B cell (primary cell): ENCODE results near the gene DOCK6. TPM values are rescaled to one million over a fixed set of nuclear protein-coding genes. Genes with fewer than 3 reads are reported as not detected.

Experiments
- ATAC-seq: fragments of 200-7000 bp; cut with Tn5 transposase; one replicate; pipeline ENCODE4 v1.10.0; 2021; ENCODE audit warnings: low read depth, mild to moderate bottlenecking, moderate number of reproducible peaks, moderate library complexity
- CTCF ChIA-PET: fragments of 350-600 bp; sonication (Branson Sonifier 250); formaldehyde crosslinking; loops from one replicate; lab custom pipeline; 2021; ENCODE audit warnings: antibody characterized with exemption, inconsistent platforms; lab: Charles Lee
- POLR2A ChIA-PET: fragments of 350-600 bp; sonication (Branson Sonifier 250); formaldehyde crosslinking; loops from one replicate; lab custom pipeline; 2021; ENCODE audit warnings: antibody characterized with exemption; lab: Charles Lee
- DNase-seq: peaks from one replicate; pipeline ENCODE4 v3.0.0; 2013
- H2AFZ ChIP-seq: 2 replicates; pipeline ENCODE4 v1.6.1; 2012; ENCODE audit warnings: mild to moderate bottlenecking, low read depth, low read length; ENCODE audit not compliant: insufficient read depth, poor library complexity, severe bottlenecking
- H3K27ac ChIP-seq, 2 donors: 1 replicate in 1 of 2; 2 replicates in 1 of 2; pipeline ENCODE4 v1.5.1; 2012 to 2013; ENCODE audit warnings: low read length in 2 of 2, mild to moderate bottlenecking in 2 of 2, moderate library complexity in 1 of 2
- H3K27me3 ChIP-seq, 4 experiments: fragments of 200-600 bp in 1 of 4; sonication (generic) in 1 of 4; replicated peaks in 1 of 4; 1 replicate in 2 of 4; 2 replicates in 2 of 4; pipeline versions ENCODE4 v1.6.1 to v1.7.0; 2013 to 2016; ENCODE audit warnings: low read length in 3 of 4, mild to moderate bottlenecking in 2 of 4, mixed read lengths in 1 of 4, moderate library complexity in 1 of 4; ENCODE audit not compliant: insufficient read depth in 4 of 4, control insufficient read depth in 3 of 4; ENCODE audit errors: control extremely low read depth in 1 of 4
- H3K36me3 ChIP-seq, 2 experiments: replicated peaks in 1 of 2; 1 replicate in 1 of 2; 2 replicates in 1 of 2; pipeline versions ENCODE4 v1.6.1 to v1.7.1; 2013; ENCODE audit warnings: low read length in 1 of 2; ENCODE audit not compliant: insufficient read depth in 2 of 2, control insufficient read depth in 1 of 2; ENCODE audit errors: control extremely low read depth in 1 of 2, extremely low read depth in 1 of 2
- H3K4me1 ChIP-seq, 2 donors: fragments of 200-600 bp in 1 of 2; sonication (generic) in 1 of 2; 1 replicate in 1 of 2; 2 replicates in 1 of 2; pipeline versions ENCODE4 v1.5.1 to v1.6.1; 2013 to 2017; ENCODE audit warnings: low read length in 2 of 2; ENCODE audit not compliant: control insufficient read depth in 2 of 2, insufficient read depth in 2 of 2
- H3K4me2 ChIP-seq: replicated peaks from 2 replicates; pipeline ENCODE3; 2012; ENCODE audit warnings: mild to moderate bottlenecking, low read depth, low read length; ENCODE audit not compliant: poor library complexity, severe bottlenecking
- H3K4me3 ChIP-seq, 5 experiments: fragments of 200-600 bp in 1 of 5; sonication (generic) in 1 of 5; 1 replicate in 3 of 5; 2 replicates in 2 of 5; pipeline versions ENCODE4 v1.5.1 to v1.7.0; 2011 to 2016; ENCODE audit warnings: low read length in 4 of 5, mild to moderate bottlenecking in 4 of 5, low read depth in 2 of 5, control low read depth in 1 of 5, moderate library complexity in 1 of 5; ENCODE audit not compliant: insufficient read depth in 1 of 5; ENCODE audit errors: control extremely low read depth in 1 of 5, extremely low read depth in 1 of 5
- H3K79me2 ChIP-seq: fragments of 200-600 bp; sonication (generic); one replicate; pipeline ENCODE4 v1.6.0; 2016; ENCODE audit warnings: low read length; ENCODE audit not compliant: control insufficient read depth, insufficient read depth
- H3K9ac ChIP-seq: fragments of 200-600 bp; sonication (generic); 2 replicates; pipeline ENCODE4 v1.6.1; 2017; ENCODE audit warnings: mild to moderate bottlenecking, low read length, moderate library complexity
- H3K9me3 ChIP-seq, 3 donors: one replicate each; pipeline versions ENCODE4 v1.6.1 to v1.7.1; 2013; ENCODE audit warnings: low read length in 2 of 3; ENCODE audit not compliant: control insufficient read depth in 2 of 3, insufficient read depth in 1 of 3; ENCODE audit errors: control extremely low read depth in 1 of 3
- H4K20me1 ChIP-seq: 2 replicates; pipeline ENCODE4 v1.6.0; 2012; ENCODE audit warnings: mild to moderate bottlenecking, low read length; ENCODE audit not compliant: insufficient read depth, control insufficient read depth, poor library complexity, severe bottlenecking
- H3K27ac Mint-ChIP-seq: one replicate; pipeline ENCODE4 v1.8.0; 2021; ENCODE audit warnings: mixed read lengths
- H3K27me3 Mint-ChIP-seq: one replicate; pipeline ENCODE4 v1.8.0; 2021; ENCODE audit warnings: mixed read lengths
- H3K4me1 Mint-ChIP-seq: one replicate; pipeline ENCODE4 v1.8.0; 2021; ENCODE audit warnings: mixed read lengths
- H3K4me3 Mint-ChIP-seq: one replicate; pipeline ENCODE4 v1.8.0; 2021; ENCODE audit warnings: mixed read lengths
- H3K9me3 Mint-ChIP-seq: one replicate; pipeline ENCODE4 v1.8.0; 2022; ENCODE audit warnings: mixed read lengths; ENCODE audit not compliant: insufficient read depth
- CTCF ChIP-seq: fragments of 200-600 bp; IDR thresholded peaks from one replicate; pipeline ENCODE4 v1.8.0; 2022; ENCODE audit warnings: antibody characterized with exemption, mild to moderate bottlenecking
- EZH2 ChIP-seq: IDR thresholded peaks from 2 replicates; pipeline ENCODE4 v1.6.1; 2012; ENCODE audit warnings: borderline replicate concordance, low read depth, mild to moderate bottlenecking, moderate library complexity, low read length; ENCODE audit not compliant: insufficient read depth, poor library complexity, severe bottlenecking
- WGBS: methylation state at CpG from one replicate; pipeline ENCODE4 v1.1.5; 2013; ENCODE audit warnings: missing lambda C conversion rate; ENCODE audit not compliant: insufficient coverage; 5-methylcytosine and 5-hydroxymethylcytosine counted together
- intact Hi-C: fragments of 100-400 bp; cut with micrococcal nuclease; formaldehyde crosslinking; loops from one replicate; pipeline ENCODE4 v1.10.0; 2022
- polyA plus RNA-seq: library from polyadenylated mRNA; depleted of rRNA; stranded (reverse); fragments of >200 nt; gene quantifications from 2 replicates; pipeline ENCODE4 v1.2.3, GENCODE V29; 2012
- total RNA-seq, 2 donors: library from RNA; stranded (reverse); fragments of 120-200 nt in 1 of 2; gene quantifications; 1 replicate in 1 of 2; 2 replicates in 1 of 2; pipeline versions ENCODE4 v1.2.3 to v1.2.4, GENCODE V29; 2013 to 2022

The DOCK6 gene
- total and polyA plus RNA-seq, 2 donors (not counting 1 experiment from before 2014, with no cell fraction given), result 5.3 to 11.9 TPM

GRCh38 chr19:11299946-11300810 is 37.9 kb upstream of the DOCK6 start:
- intact Hi-C loops, result no loop called here
- Histone ChIP-seq H3K9ac (no peak overlapping the region), H3K79me2 (no peaks in the 10 kb centered on the region), H3K9me3 (peaks cover 0 to 3% (median 0%) of the 10 kb centered on the region in 3 donors), H4K20me1 (no peaks in the 10 kb centered on the region), H3K4me1 (no peaks in the 10 kb centered on the region), H3K27me3 (no peaks in the 10 kb centered on the region), H3K27ac (no peak overlapping the region), H3K4me2 (no peak overlapping the region), H2AFZ (no peak overlapping the region), H3K4me3 (no peak overlapping the region), H3K36me3 (no peaks in the 10 kb centered on the region)
- no peaks in the 10 kb centered on the region for H3K9me3 Mint-ChIP-seq
- no peak overlapping the region for H3K27ac Mint-ChIP-seq
- peaks cover 20% of the 10 kb centered on the region for H3K27me3 Mint-ChIP-seq
- 95% methylated on average over 3 of the region's 8 CpGs for WGBS
- TF ChIP-seq EZH2 (no peak), CTCF (no peak)
- H3K4me1 Mint-ChIP-seq, result no peaks in the 10 kb centered on the region
- CTCF ChIA-PET, result interaction anchor here (0.6 to 1.9 kb wide), 2 partner anchors 182 to 358 kb away, joined by 3 to 5 read pairs; no protein-coding TSS in a partner anchor
- DNase-seq (no peak), ATAC-seq (no peak)
- POLR2A ChIA-PET, result no interaction called here
- H3K4me3 Mint-ChIP-seq, result no peak overlapping the region

GRCh38 chr19:11296264-11296663 is 33.9 kb upstream of the DOCK6 start:
- TF ChIP-seq EZH2 (no peak), CTCF (no peak)
- Histone ChIP-seq H4K20me1 (no peaks in the 10 kb centered on the region), H3K4me3 (no peak overlapping the region), H3K27ac (no peak overlapping the region), H3K4me2 (no peak overlapping the region), H3K36me3 (no peaks in the 10 kb centered on the region), H3K27me3 (peaks cover 0 to 14% (median 0%) of the 10 kb centered on the region in 4 experiments), H3K9ac (no peak overlapping the region), H3K79me2 (no peaks in the 10 kb centered on the region), H3K9me3 (peaks cover 0 to 3% (median 0%) of the 10 kb centered on the region in 3 donors), H2AFZ (no peak overlapping the region), H3K4me1 (peaks cover 0 to 10% of the 10 kb centered on the region in 2 donors)
- no peak for ATAC-seq
- no peak for DNase-seq
- CTCF ChIA-PET, result interaction anchor here (1.0 to 2.4 kb wide), 2 partner anchors 186 to 189 kb away, joined by 3 to 6 read pairs; no protein-coding TSS in a partner anchor
- intact Hi-C loops, result no loop called here
- H3K27ac Mint-ChIP-seq, result no peak overlapping the region
- H3K4me3 Mint-ChIP-seq, result no peak overlapping the region
- WGBS, result 94% methylated on average over 6 of the region's 7 CpGs
- H3K9me3 Mint-ChIP-seq, result no peaks in the 10 kb centered on the region
- peaks cover 8% of the 10 kb centered on the region for H3K4me1 Mint-ChIP-seq
- POLR2A ChIA-PET, result no interaction called here
- peaks cover 29% of the 10 kb centered on the region for H3K27me3 Mint-ChIP-seq
